IPS-18c (cell line): ENCODE measurements around the gene CAP2.

Experiments used
- H3K4me3 ChIP-seq: 2 replicates; pipeline ENCODE4 v1.7.0; 2013; ENCODE audit warnings: low read depth, mild to moderate bottlenecking, low read length, moderate library complexity; ENCODE audit not compliant: insufficient read depth
- H3K9me3 ChIP-seq: one replicate; pipeline ENCODE4 v1.6.1; 2013; ENCODE audit warnings: mild to moderate bottlenecking, low read length, moderate library complexity; ENCODE audit not compliant: control insufficient read depth, insufficient read depth

Gene CAP2

GRCh38 chr6:17478946-17479345, 85.6 kb downstream of the CAP2 start:
- Histone ChIP-seq H3K4me3 (no peak overlapping the region), H3K9me3 (no peaks in the 10 kb centered on the region)

GRCh38 chr6:17480476-17480875, 87.1 kb downstream of the CAP2 start:
- no peak overlapping the region for H3K4me3 ChIP-seq
- no peaks in the 10 kb centered on the region for H3K9me3 ChIP-seq

GRCh38 chr6:17482711-17483110, 89.3 kb downstream of the CAP2 start:
- no peak overlapping the region for H3K4me3 ChIP-seq
- no peaks in the 10 kb centered on the region for H3K9me3 ChIP-seq

- Histone ChIP-seq H3K4me3 (no peak overlapping the region), H3K9me3 (no peaks in the 10 kb centered on the region)
Measured at GRCh38 chr6:17483391-17484016, 90.1 kb downstream of the CAP2 start.

GRCh38 chr6:17484201-17484849, 90.9 kb downstream of the CAP2 start:
- Histone ChIP-seq H3K4me3 (no peak overlapping the region), H3K9me3 (no peaks in the 10 kb centered on the region)

GRCh38 chr6:17485181-17485580, 91.8 kb downstream of the CAP2 start:
- H3K4me3 ChIP-seq = no peak overlapping the region

GRCh38 chr6:17485946-17486345, 92.6 kb downstream of the CAP2 start:
- H3K4me3 ChIP-seq = no peak overlapping the region
- H3K9me3 ChIP-seq = no peaks in the 10 kb centered on the region

More at GRCh38 chr6:17485181-17485580, 91.8 kb downstream of the CAP2 start:
- H3K9me3 ChIP-seq = no peaks in the 10 kb centered on the region

- no peak overlapping the region for H3K4me3 ChIP-seq
- no peaks in the 10 kb centered on the region for H3K9me3 ChIP-seq
Measured at GRCh38 chr6:17486680-17487079, 93.3 kb downstream of the CAP2 start.

GRCh38 chr6:17490724-17491123, 97.3 kb downstream of the CAP2 start:
- Histone ChIP-seq H3K9me3 (no peaks in the 10 kb centered on the region), H3K4me3 (no peak overlapping the region)

- Histone ChIP-seq H3K9me3 (no peaks in the 10 kb centered on the region), H3K4me3 (no peak overlapping the region)
Measured at GRCh38 chr6:17491416-17492142, 98.2 kb downstream of the CAP2 start.

- no peak overlapping the region for H3K4me3 ChIP-seq
- H3K9me3 ChIP-seq = no peaks in the 10 kb centered on the region
Measured at GRCh38 chr6:17492350-17492749, 99.0 kb downstream of the CAP2 start.

GRCh38 chr6:17493286-17493685, 99.9 kb downstream of the CAP2 start:
- no peak overlapping the region for H3K4me3 ChIP-seq
- no peaks in the 10 kb centered on the region for H3K9me3 ChIP-seq

GRCh38 chr6:17494177-17494576, 100.8 kb downstream of the CAP2 start:
- Histone ChIP-seq H3K4me3 (no peak overlapping the region), H3K9me3 (no peaks in the 10 kb centered on the region)

- Histone ChIP-seq H3K4me3 (no peak overlapping the region), H3K9me3 (no peaks in the 10 kb centered on the region)
Measured at GRCh38 chr6:17494919-17495318, 101.5 kb downstream of the CAP2 start.

- H3K4me3 ChIP-seq = no peak overlapping the region
- no peaks in the 10 kb centered on the region for H3K9me3 ChIP-seq
Measured at GRCh38 chr6:17497535-17498095, 104.2 kb downstream of the CAP2 start.

- H3K4me3 ChIP-seq = no peak overlapping the region
- H3K9me3 ChIP-seq = no peaks in the 10 kb centered on the region
Measured at GRCh38 chr6:17501442-17501841, 108.0 kb downstream of the CAP2 start.

- Histone ChIP-seq H3K9me3 (no peaks in the 10 kb centered on the region), H3K4me3 (no peak overlapping the region)
Measured at GRCh38 chr6:17501982-17502704, 108.7 kb downstream of the CAP2 start.
